Measurements from ENCODE around the gene USP48. TPM values are rescaled to one million over a fixed set of nuclear protein-coding genes. Genes with fewer than 3 reads are reported as not detected.
"Not testable (repeated sequence)": the region's sequence is repeated elsewhere in the genome, so short reads cannot be mapped to it uniquely, and the experiment has no call there.

Gene USP48
- total RNA-seq, 4 donors from 2014 or later: 23.5 to 51.9 (median 39.7) TPM

DNA sequence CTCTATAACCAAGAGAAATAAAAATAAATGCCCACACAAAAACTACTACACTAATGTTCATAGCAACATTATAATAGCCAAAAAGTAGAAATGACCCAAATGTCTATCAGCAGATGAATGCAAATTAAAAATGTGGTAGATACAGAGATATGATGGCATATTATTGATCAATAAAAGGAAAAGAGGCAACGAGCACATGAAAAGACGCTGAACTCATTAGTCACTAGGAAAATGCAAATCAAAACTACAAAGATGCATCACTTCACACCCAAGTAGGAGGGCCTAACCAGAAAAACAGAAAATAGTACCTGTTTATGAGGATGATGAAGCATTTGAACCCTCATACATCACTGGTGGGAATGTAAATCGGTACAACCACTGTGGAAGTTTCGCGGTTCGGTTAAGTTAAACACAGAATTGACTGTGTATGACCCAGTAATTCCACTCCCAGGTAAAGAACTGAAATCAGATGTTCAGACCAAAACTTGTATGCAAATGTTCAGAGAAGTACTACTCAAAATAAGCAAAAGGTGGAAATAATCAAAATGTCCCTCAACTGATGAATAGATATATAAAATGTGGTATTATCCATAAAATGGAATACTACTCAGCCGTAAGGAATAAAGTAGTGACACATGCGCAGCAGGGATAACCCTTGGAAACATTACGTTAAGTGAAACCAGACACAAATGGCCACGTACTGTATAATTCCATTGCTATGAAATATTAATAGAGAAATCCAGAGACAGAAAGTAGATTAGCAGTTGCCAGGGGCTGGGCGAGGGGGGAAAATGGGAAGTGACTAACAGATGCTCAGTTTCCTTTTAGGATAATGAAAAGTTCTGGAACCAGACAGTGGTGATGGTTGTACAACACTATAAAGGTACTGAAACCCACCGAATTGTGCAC, 3.1 kb downstream of the USP48 start:
- H3K36me3 ChIP-seq: no peaks in the 10 kb centered on the region
- TF ChIP-seq CTCF (IDR thresholded peaks at IDR 0.05) (no peak), POLR2A (IDR thresholded peaks at IDR 0.05) (no peak)
- no peaks in the 10 kb centered on the region for H3K9me3 ChIP-seq
- no peaks in the 10 kb centered on the region for H3K27me3 ChIP-seq
- 66 to 69% methylated on average over 12 of the region's 12 CpGs for WGBS, 2 donors
- H3K4me3 ChIP-seq: peak overlapping the region in 1 of 4 donors; percentile 16
- H3K27ac ChIP-seq: peak overlapping the region in 2 of 4 donors; percentile 17 to 38
- DNase-seq: no peak
- peaks cover 16 to 58% (median 29%) of the 10 kb centered on the region in 3 donors for H3K4me1 ChIP-seq
- intact Hi-C loops (cut with DNase I): no loop called here

DNA sequence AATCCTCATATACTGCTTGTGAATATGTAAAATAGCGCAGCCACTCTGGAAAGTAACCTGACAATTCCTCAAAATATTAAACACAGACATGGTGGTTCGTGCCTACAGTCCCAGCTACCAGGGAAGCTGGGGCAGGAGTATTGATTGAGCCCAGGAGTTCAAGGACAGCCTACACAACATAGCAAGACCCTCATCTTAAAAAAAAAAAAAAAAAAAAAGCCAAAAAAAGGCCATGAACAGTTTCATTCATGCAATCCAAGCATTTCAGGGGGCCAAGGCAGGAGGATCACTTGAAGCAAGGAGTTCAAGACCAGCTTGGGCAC, 4.6 kb downstream of the USP48 start:
- intact Hi-C loops (cut with DNase I): no loop called here
- Histone ChIP-seq H3K4me3 (no peak overlapping the region), H3K4me1 (peaks cover 12 to 51% (median 24%) of the 10 kb centered on the region in 3 donors), H3K36me3 (no peaks in the 10 kb centered on the region), H3K27me3 (no peaks in the 10 kb centered on the region), H3K9me3 (no peaks in the 10 kb centered on the region), H3K27ac (no peak overlapping the region)
- no peak for DNase-seq
- TF ChIP-seq CTCF (IDR thresholded peaks at IDR 0.05) (no peak), POLR2A (IDR thresholded peaks at IDR 0.05) (no peak)
- 82 to 100% methylated on average over 2 of the region's 2 CpGs for WGBS, 2 donors

DNA sequence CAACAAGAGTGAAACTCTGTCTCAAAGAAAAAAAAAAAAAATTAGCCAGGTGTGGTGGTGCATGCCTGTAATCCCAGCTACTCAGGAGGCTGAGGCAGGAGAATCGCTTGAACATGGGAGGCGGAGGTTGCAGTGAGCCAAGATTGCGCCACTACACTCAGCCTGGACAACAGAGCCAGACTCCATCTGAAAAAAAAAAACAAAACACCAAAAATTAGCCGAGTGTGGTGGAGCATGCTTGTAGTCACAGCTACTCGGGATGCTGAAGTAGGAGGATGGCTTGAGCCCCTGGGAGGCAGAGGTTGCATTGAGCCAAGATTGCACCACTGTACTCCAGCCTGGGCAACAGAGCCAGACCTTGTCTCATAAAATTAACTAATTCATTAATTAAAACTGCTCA, 6.0 kb downstream of the USP48 start:
- H3K4me3 ChIP-seq; H3K36me3 ChIP-seq; H3K27me3 ChIP-seq; H3K9me3 ChIP-seq; DNase-seq; intact Hi-C loops (cut with DNase I); H3K27ac ChIP-seq: not testable (repeated sequence)
- 63 to 72% methylated on average over 5 of the region's 5 CpGs for WGBS, 2 donors
- H3K4me1 ChIP-seq: peaks cover 12 to 49% (median 24%) of the 10 kb centered on the region in 3 donors

DNA sequence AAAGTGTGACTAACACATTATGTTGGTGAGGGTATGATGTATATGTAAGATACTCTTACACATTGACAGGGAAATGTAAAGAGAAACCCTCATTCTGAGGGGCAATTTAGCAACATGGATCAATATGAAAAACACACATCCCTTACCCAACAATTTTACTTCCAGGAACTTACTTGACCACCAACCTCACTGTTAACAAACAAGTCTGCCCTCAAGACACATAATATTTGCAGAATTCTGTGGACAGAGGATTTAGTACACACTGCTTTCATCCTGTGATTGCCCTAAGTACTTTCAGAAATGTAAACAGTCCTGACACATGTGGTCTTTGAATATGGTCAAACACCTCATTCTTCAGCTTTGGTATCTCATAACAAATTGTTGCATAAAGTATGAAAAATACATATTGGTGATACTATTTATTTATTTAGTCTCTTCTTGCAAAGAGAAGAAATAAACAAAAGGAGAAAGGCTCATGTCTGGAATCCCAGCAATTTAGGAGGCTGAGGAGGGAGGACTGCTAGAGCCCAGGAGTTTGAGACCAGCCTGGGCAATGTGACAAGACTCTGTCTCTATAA, 6.9 kb downstream of the USP48 start:
- intact Hi-C loops (cut with DNase I): no loop called here
- H3K4me3 ChIP-seq: no peak overlapping the region
- no peak for DNase-seq
- peaks cover 3 to 41% (median 17%) of the 10 kb centered on the region in 3 donors for H3K4me1 ChIP-seq
- peak overlapping the region in 2 of 4 donors; percentile 23 to 62 for H3K27ac ChIP-seq
- no peaks in the 10 kb centered on the region for H3K27me3 ChIP-seq
- TF ChIP-seq CTCF (IDR thresholded peaks at IDR 0.05) (no peak), POLR2A (IDR thresholded peaks at IDR 0.05) (no peak)
- H3K36me3 ChIP-seq: no peaks in the 10 kb centered on the region
- no peaks in the 10 kb centered on the region for H3K9me3 ChIP-seq

- Histone ChIP-seq H3K27ac (peak overlapping the region in 3 of 4 donors; percentile 15 to 62 (median 61)), H3K9me3 (no peaks in the 10 kb centered on the region), H3K36me3 (no peaks in the 10 kb centered on the region), H3K27me3 (no peaks in the 10 kb centered on the region), H3K4me3 (no peak overlapping the region), H3K4me1 (peaks cover 0 to 35% (median 12%) of the 10 kb centered on the region in 3 donors)
- no peak for TF ChIP-seq CTCF (IDR thresholded peaks at IDR 0.05)
- no peak for TF ChIP-seq POLR2A (IDR thresholded peaks at IDR 0.05)
- no peak for DNase-seq
- intact Hi-C loops (cut with DNase I): no loop called here
- 28 to 36% methylated on average over 2 of the region's 2 CpGs for WGBS, 2 donors
Measured at GRCh38 chr1:21775550-21775914, 7.4 kb downstream of the USP48 start.

Measured in esophagus squamous epithelium (tissue), 5 donors.